Effector memory CD4-positive, alpha-beta T cell (primary cell): ENCODE measurements around the gene LRRC49.

Experiments used
- DNase-seq, 3 donors: peaks; one replicate each; pipeline ENCODE4 v3.0.0-alpha.2; 2020
- H3K27ac ChIP-seq: 2 replicates; pipeline ENCODE4 v1.7.0; 2013; ENCODE audit warnings: mild to moderate bottlenecking, low read length, moderate library complexity; ENCODE audit not compliant: insufficient read depth, poor library complexity, severe bottlenecking
- H3K27me3 ChIP-seq: replicated peaks from 2 replicates; pipeline ENCODE4 v1.7.0; 2013; ENCODE audit warnings: mild to moderate bottlenecking, low read length; ENCODE audit not compliant: insufficient read depth, control insufficient read depth, poor library complexity, severe bottlenecking
- H3K36me3 ChIP-seq: 2 replicates; pipeline ENCODE4 v1.7.0; 2013; ENCODE audit warnings: mild to moderate bottlenecking, low read length, moderate library complexity; ENCODE audit not compliant: control insufficient read depth, insufficient read depth
- H3K4me1 ChIP-seq: 2 replicates; pipeline ENCODE4 v1.7.0; 2013; ENCODE audit warnings: low read length, mild to moderate bottlenecking; ENCODE audit not compliant: control insufficient read depth, insufficient read depth, poor library complexity, severe bottlenecking
- H3K4me3 ChIP-seq: 2 replicates; pipeline ENCODE4 v1.7.0; 2013; ENCODE audit warnings: low read length, low read depth, mild to moderate bottlenecking; ENCODE audit not compliant: insufficient read depth, poor library complexity, severe bottlenecking
- H3K9me3 ChIP-seq: 2 replicates; pipeline ENCODE4 v1.7.0; 2013; ENCODE audit warnings: mild to moderate bottlenecking, low read length, moderate library complexity; ENCODE audit not compliant: control insufficient read depth

Gene LRRC49

DNA sequence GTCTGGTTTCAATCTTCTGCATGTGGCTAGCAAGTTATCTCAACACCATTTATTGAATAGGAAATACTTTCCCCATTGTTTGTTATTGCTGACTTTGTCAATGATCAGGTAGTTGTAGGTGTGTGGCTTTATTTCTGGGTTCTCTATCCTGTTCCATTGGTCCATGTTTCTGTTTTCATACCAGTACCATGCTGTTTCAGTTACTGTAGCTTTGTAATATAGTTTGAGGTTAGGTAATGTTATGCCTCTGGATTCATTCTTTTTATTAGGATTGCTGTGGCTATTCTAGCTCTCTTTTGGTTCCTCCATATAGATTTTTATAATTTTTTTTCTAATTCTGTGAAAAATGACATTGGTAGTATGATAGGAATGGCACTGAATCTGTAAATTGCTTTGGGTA, 58.3 kb downstream of the LRRC49 start:
- H3K36me3 ChIP-seq = no peaks in the 10 kb centered on the region
- no peaks in the 10 kb centered on the region for H3K27me3 ChIP-seq
- no peaks in the 10 kb centered on the region for H3K9me3 ChIP-seq
- DNase-seq = no peak
- no peak overlapping the region for H3K4me3 ChIP-seq
- no peak overlapping the region for H3K27ac ChIP-seq
- no peaks in the 10 kb centered on the region for H3K4me1 ChIP-seq

DNA sequence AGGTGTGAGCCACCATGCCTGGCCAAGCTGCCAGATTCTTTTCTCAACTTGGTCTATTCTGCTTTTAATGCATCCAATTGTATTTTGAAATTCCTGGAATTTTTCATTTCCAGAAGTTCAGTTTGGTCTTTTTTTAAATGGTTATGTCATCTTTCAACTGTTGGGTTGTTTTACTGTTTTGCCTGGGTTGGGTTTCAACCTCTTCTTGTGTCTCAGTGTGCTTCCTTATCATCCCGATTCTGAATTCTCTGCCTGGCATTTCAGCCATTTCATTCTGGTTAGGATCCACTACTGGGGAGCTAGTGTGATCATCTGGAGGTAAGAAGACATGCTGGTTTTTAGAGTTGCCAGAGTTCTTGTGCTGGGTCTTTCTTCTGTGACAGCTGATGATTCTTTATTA, 61.5 kb downstream of the LRRC49 start:
- no peaks in the 10 kb centered on the region for H3K4me1 ChIP-seq
- H3K27me3 ChIP-seq = no peaks in the 10 kb centered on the region
- no peak overlapping the region for H3K27ac ChIP-seq
- no peaks in the 10 kb centered on the region for H3K9me3 ChIP-seq
- no peak for DNase-seq
- no peak overlapping the region for H3K4me3 ChIP-seq
- no peaks in the 10 kb centered on the region for H3K36me3 ChIP-seq

DNA sequence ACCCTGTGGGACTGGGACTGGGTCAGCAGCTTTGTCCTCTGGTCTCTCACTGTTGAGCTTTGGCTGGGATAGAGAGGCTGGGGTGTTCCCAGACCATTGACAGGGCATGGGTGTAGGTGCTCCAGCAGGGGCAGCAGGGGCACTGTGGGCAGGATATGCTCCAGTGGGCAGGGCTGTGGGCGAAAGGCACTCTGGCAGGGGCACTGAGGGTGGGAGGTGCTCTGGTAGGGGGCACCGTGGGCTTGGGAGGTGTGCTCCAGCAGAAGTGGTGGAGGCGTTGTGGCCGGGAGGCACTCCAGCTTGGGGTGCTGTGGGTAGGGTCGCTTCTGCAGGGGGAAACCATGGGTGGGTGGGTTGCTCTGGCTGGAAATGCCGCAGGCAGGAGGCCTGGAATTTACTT, 62.1 kb downstream of the LRRC49 start:
- Histone ChIP-seq H3K4me1 (no peaks in the 10 kb centered on the region), H3K27ac (no peak overlapping the region), H3K27me3 (no peaks in the 10 kb centered on the region), H3K4me3 (no peak overlapping the region), H3K36me3 (no peaks in the 10 kb centered on the region), H3K9me3 (no peaks in the 10 kb centered on the region)
- no peak for DNase-seq

DNA sequence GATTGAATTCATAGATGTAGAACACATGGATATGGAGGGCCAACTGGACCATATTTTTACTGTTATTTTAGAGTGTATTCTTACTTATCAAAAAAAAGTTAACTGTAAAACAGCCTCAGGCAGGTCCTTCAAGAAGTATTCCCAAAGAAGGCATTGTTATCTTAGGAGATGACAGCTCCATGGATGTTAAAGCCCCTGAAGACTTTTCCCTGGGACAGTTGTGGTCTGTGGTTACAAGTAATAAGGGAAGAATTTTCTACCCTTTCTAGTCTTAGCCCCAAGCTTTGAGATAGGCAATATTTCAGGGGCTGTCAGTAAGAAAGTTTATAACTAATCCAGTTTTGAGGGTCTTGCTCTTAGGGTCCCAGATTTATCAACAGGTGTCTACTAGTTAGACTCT, 62.5 kb downstream of the LRRC49 start:
- Histone ChIP-seq H3K9me3 (no peaks in the 10 kb centered on the region), H3K36me3 (no peaks in the 10 kb centered on the region), H3K4me1 (no peaks in the 10 kb centered on the region), H3K4me3 (no peak overlapping the region), H3K27me3 (no peaks in the 10 kb centered on the region), H3K27ac (no peak overlapping the region)
- DNase-seq = no peak

DNA sequence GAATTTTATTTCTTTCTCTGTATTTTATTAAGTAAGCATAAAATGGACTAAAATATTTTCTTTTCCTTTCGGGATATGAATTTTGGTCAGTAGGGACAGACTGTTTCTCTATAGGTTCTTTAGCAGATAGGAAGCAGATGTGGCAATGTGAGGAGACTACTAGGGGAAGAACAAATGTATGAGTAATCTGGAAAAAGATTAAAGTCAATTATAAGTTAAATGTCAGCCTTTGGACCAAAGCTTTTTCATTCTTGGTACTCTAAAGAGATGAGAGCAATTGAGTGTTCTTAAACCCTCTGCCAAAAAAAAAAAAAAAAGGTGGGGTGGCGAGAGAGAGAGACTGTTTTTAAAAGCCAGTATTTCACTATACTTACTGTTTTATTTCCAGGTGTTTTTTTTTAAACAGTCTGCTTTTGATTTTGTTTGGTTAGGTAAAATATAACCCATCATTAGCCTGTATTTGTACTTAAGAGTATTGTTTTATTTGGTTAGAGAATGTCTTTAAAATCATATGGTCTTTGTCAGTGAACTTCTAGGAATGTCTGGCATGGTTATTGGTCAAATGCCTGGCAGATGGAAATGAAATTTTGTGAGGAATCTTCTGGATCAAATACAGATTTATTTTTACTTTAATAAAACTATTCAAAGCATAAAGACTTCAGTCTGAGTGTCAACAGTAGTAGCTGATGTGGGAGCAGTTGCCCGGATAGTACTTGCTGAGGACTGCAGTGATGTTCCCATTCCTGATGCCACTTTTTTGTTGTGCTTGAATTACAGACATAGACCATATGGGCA, 63.8 kb downstream of the LRRC49 start:
- H3K36me3 ChIP-seq = no peaks in the 10 kb centered on the region
- H3K4me1 ChIP-seq = no peaks in the 10 kb centered on the region
- no peak for DNase-seq
- no peak overlapping the region for H3K27ac ChIP-seq
- no peaks in the 10 kb centered on the region for H3K9me3 ChIP-seq
- H3K27me3 ChIP-seq = no peaks in the 10 kb centered on the region
- H3K4me3 ChIP-seq = no peak overlapping the region

DNA sequence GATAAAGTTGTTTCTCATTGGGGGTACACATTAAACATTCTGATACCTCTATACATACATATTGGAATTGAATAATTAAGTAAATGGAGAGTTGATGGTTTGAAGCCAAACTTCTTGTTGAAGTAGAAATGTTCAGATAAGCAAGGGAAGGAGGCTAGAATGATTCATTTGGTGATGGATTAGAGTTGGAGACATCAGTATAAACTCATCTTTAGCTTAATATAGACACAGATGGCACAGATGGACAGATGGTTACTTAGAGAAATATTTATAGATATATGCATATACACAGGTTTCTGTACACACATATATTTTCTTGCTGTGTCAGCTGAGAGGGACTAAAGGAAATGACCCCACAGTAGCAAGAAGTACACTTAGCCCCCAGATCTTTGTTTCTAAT, 69.5 kb downstream of the LRRC49 start:
- H3K4me3 ChIP-seq = no peak overlapping the region
- no peaks in the 10 kb centered on the region for H3K36me3 ChIP-seq
- no peaks in the 10 kb centered on the region for H3K27me3 ChIP-seq
- H3K27ac ChIP-seq = no peak overlapping the region
- H3K9me3 ChIP-seq = no peaks in the 10 kb centered on the region
- no peak for DNase-seq
- no peaks in the 10 kb centered on the region for H3K4me1 ChIP-seq

DNA sequence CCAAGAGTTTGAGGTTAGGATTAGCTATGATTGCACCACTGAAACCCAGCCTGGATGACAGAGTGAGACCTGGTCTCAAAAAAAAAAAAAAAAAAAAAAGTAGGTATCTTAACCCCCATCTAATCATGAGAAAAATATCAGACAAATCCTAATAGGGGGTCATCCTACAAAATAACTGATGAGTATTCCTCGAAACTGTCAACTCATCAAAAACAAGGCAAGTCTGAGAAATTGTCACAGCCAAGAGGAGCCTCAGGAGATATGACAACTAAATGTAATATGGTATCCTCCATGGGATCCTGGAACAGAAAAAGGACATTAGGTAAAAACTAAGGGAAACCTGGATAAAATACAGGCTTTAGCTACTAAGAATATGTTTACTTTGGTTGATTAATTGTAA, 70.6 kb downstream of the LRRC49 start:
- Histone ChIP-seq H3K27me3 (no peaks in the 10 kb centered on the region), H3K4me3 (no peak overlapping the region), H3K9me3 (no peaks in the 10 kb centered on the region), H3K4me1 (no peaks in the 10 kb centered on the region), H3K36me3 (no peaks in the 10 kb centered on the region), H3K27ac (no peak overlapping the region)
- no peak for DNase-seq

DNA sequence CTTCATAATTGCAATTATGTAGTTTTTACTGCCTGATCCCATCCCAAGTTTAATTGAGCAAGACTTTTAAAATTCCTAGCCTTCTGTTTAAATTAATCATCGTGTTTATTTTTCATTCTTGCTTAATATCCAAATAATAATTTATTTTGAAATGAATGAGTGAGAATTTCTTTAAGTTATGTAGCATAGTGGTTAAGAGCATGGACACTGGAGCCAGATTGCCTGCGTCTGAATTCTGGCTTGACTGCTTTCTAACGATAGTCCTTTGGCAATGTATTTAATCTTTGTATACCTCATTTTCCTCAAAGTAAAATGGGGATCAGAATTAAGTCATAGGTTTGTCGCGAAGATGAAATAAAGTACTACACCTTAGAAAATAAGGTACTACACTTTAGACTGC, 71.4 kb downstream of the LRRC49 start:
- DNase-seq = no peak
- Histone ChIP-seq H3K4me1 (no peaks in the 10 kb centered on the region), H3K4me3 (no peak overlapping the region), H3K36me3 (no peaks in the 10 kb centered on the region), H3K27ac (no peak overlapping the region), H3K9me3 (no peaks in the 10 kb centered on the region), H3K27me3 (no peaks in the 10 kb centered on the region)

DNA sequence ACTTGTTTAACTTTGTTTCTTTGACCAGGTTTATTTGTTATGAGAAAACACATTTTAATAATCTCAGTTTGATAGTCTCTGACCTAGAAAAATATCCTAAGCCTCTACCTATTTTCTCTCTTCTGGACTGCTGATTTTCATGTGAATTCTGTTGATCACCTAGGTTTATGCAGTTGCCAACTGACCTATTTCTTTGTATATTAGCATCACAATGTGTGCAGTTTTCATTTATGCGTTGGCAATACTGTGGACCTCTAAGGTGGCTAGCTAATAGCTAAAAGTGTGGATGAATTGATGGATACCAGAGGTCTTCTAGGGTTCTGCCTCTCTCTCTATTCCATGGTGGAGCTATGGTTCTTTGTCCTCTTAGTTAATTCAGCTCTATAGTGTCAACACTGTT, 72.1 kb downstream of the LRRC49 start:
- Histone ChIP-seq H3K36me3 (no peaks in the 10 kb centered on the region), H3K27me3 (no peaks in the 10 kb centered on the region), H3K9me3 (no peaks in the 10 kb centered on the region), H3K4me3 (no peak overlapping the region), H3K4me1 (no peaks in the 10 kb centered on the region), H3K27ac (no peak overlapping the region)
- DNase-seq = no peak

DNA sequence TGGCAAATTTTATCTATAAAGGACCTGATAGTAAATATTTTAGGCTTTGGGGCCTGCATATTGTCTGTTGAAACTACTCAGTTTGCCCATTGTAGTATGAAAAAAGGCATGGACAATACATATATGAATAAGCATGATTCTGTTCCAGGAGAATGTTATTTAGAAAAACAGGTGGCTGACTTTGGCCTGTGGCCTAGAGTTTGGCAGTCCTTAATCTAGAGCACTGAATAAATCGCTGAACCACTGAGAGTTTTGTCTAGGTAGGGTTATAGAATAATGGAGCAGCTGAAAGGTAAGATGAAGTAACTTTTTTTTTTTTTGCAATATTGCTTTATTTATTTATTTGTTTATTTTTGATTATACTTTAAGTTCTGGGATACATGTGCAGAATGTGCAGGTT, 75.0 kb downstream of the LRRC49 start:
- Histone ChIP-seq H3K36me3 (no peaks in the 10 kb centered on the region), H3K27me3 (no peaks in the 10 kb centered on the region), H3K4me1 (no peaks in the 10 kb centered on the region), H3K27ac (no peak overlapping the region), H3K9me3 (no peaks in the 10 kb centered on the region), H3K4me3 (no peak overlapping the region)
- no peak for DNase-seq
